PC-9 (cell line): Measurements from ENCODE around the gene ST8SIA6. TPM values are rescaled to one million over a fixed set of nuclear protein-coding genes. Genes with fewer than 3 reads are reported as not detected.

Experiments
- BruUV-seq: library from RNA; stranded (reverse); fragments of 400-500 nt; replicated peaks from 2 replicates; lab custom pipeline; 2021; lab: Mats Ljungman, UMichigan
- CTCF ChIA-PET: fragments of 300-600 bp; sonication (Branson Sonifier 250); formaldehyde crosslinking; loops from one replicate; lab custom pipeline; 2022; ENCODE audit warnings: antibody characterized with exemption; lab: Charles Lee
- POLR2A ChIA-PET: fragments of 300-600 bp; sonication (Branson Sonifier 250); formaldehyde crosslinking; loops from one replicate; lab custom pipeline; 2022; ENCODE audit warnings: antibody characterized with exemption; ENCODE audit not compliant: unreplicated experiment; lab: Charles Lee
- DNase-seq, 2 experiments: peaks; one replicate each; pipeline versions ENCODE4 v3.0.0 to v3.0.0-alpha.2; 2015 to 2022; ENCODE audit warnings: mixed read lengths in 1 of 2
- H2AFZ ChIP-seq: fragments of 200-600 bp; sonication (generic); 2 replicates; pipeline ENCODE4 v1.8.1; 2017; ENCODE audit warnings: antibody characterized with exemption
- H3F3A ChIP-seq: fragments of 200-600 bp; sonication (generic); 2 replicates; pipeline ENCODE4 v1.8.1; 2017; ENCODE audit warnings: antibody characterized with exemption, mild to moderate bottlenecking, low read depth; ENCODE audit not compliant: insufficient read depth
- H3K27ac ChIP-seq: fragments of 200-600 bp; sonication (generic); 2 replicates; pipeline ENCODE4 v1.6.1; 2016; ENCODE audit warnings: mixed run types
- H3K27me3 ChIP-seq: fragments of 200-600 bp; sonication (generic); 2 replicates; pipeline ENCODE4 v1.6.1; 2016; ENCODE audit warnings: low read depth, mixed run types; ENCODE audit not compliant: insufficient read depth
- H3K36me3 ChIP-seq: fragments of 200-600 bp; sonication (generic); 2 replicates; pipeline ENCODE4 v1.6.1; 2016; ENCODE audit warnings: low read depth, mixed run types
- H3K4me1 ChIP-seq: fragments of 200-600 bp; sonication (generic); replicated peaks from 2 replicates; pipeline ENCODE4 v1.6.1; 2016; ENCODE audit warnings: mixed run types; ENCODE audit not compliant: insufficient read depth
- H3K4me2 ChIP-seq: fragments of 200-600 bp; sonication (generic); 2 replicates; pipeline ENCODE4 v1.6.1; 2017; ENCODE audit warnings: mixed run types
- H3K4me3 ChIP-seq: fragments of 200-600 bp; sonication (generic); 2 replicates; pipeline ENCODE4 v1.6.1; 2016; ENCODE audit warnings: mixed run types
- H3K79me2 ChIP-seq: fragments of 200-600 bp; sonication (generic); 2 replicates; pipeline ENCODE4 v1.6.1; 2017; ENCODE audit warnings: low read depth, mixed run types
- H3K9me2 ChIP-seq: fragments of 200-600 bp; sonication (generic); 2 replicates; pipeline ENCODE4 v1.8.1; 2017; ENCODE audit warnings: mild to moderate bottlenecking; ENCODE audit not compliant: insufficient read depth
- H3K9me3 ChIP-seq: fragments of 200-600 bp; sonication (generic); 2 replicates; pipeline ENCODE4 v1.8.1; 2016; ENCODE audit warnings: low read depth; ENCODE audit not compliant: insufficient read depth
- H4K20me1 ChIP-seq: fragments of 200-600 bp; sonication (generic); 2 replicates; pipeline ENCODE4 v1.8.1; 2017; ENCODE audit not compliant: insufficient read depth
- CTCF ChIP-seq: fragments of 200-600 bp; sonication (generic); conservative IDR thresholded peaks from 2 replicates; pipeline ENCODE4 v1.6.1; 2017; ENCODE audit warnings: mixed run types, antibody characterized with exemption, mild to moderate bottlenecking, moderate library complexity
- EZH2 ChIP-seq: fragments of 200-600 bp; sonication (generic); IDR thresholded peaks from 2 replicates; pipeline ENCODE4 v1.8.0; 2017; ENCODE audit warnings: antibody characterized with exemption, low read depth
- intact Hi-C: fragments of 100-400 bp; cut with micrococcal nuclease; formaldehyde crosslinking; loops from one replicate; pipeline ENCODE4 v1.10.0; 2022; ENCODE audit not compliant: unreplicated experiment
- total RNA-seq: library from RNA; stranded (reverse); gene quantifications from 2 replicates; pipeline ENCODE4 v1.2.3, GENCODE V29; 2021

The ST8SIA6 gene
- total RNA-seq, 1 experiment from 2014 or later: 2.1 TPM

GRCh38 chr10:17435953-17436352 lies 18.4 kb downstream of the ST8SIA6 start:
- Histone ChIP-seq H3K36me3 (no peaks in the 10 kb centered on the region), H2AFZ (no peak overlapping the region), H4K20me1 (no peaks in the 10 kb centered on the region), H3K9me3 (no peaks in the 10 kb centered on the region), H3K9me2 (no peaks in the 10 kb centered on the region), H3K27me3 (no peaks in the 10 kb centered on the region), H3K4me1 (no peaks in the 10 kb centered on the region), H3F3A (no peaks in the 10 kb centered on the region), H3K79me2 (no peaks in the 10 kb centered on the region), H3K4me3 (no peak overlapping the region), H3K4me2 (no peak overlapping the region), H3K27ac (no peak overlapping the region)
- intact Hi-C loops: loop anchor here (10.0 kb wide), 1 partner anchor 799 kb away; no protein-coding TSS in a partner anchor
- DNase-seq: no peak
- ChIA-PET CTCF (no interaction called here), POLR2A (no interaction called here)
- TF ChIP-seq EZH2: no peak
- TF ChIP-seq CTCF: no peak
- no TSS peak for BruUV-seq

- H3K27me3 ChIP-seq: no peaks in the 10 kb centered on the region
- no peaks in the 10 kb centered on the region for H3K9me2 ChIP-seq
- H3K4me1 ChIP-seq: no peaks in the 10 kb centered on the region
- BruUV-seq: no TSS peak
- ChIA-PET POLR2A (interaction anchor here (0.5 kb wide), 1 partner anchor 56 kb away, joined by 5 read pairs; no protein-coding TSS in a partner anchor), CTCF (no interaction called here)
- H4K20me1 ChIP-seq: no peaks in the 10 kb centered on the region
- TF ChIP-seq EZH2 (no peak), CTCF (no peak)
- no peak overlapping the region for H3K4me2 ChIP-seq
- no peak overlapping the region for H3K4me3 ChIP-seq
- no peaks in the 10 kb centered on the region for H3K36me3 ChIP-seq
- no peak overlapping the region for H2AFZ ChIP-seq
- no peak for DNase-seq
- no peak overlapping the region for H3K27ac ChIP-seq
- H3F3A ChIP-seq: no peaks in the 10 kb centered on the region
- no peaks in the 10 kb centered on the region for H3K79me2 ChIP-seq
- intact Hi-C loops: loop anchor here (10.0 kb wide), 1 partner anchor 800 kb away; no protein-coding TSS in a partner anchor
- no peaks in the 10 kb centered on the region for H3K9me3 ChIP-seq
These were observed 19.2 kb downstream of the ST8SIA6 start for GRCh38 chr10:17435187-17435586.

GRCh38 chr10:17432723-17433122 lies 21.7 kb downstream of the ST8SIA6 start:
- no peaks in the 10 kb centered on the region for H3K9me2 ChIP-seq
- no peaks in the 10 kb centered on the region for H4K20me1 ChIP-seq
- H3K36me3 ChIP-seq: no peaks in the 10 kb centered on the region
- CTCF ChIA-PET: interaction anchor here (0.5 to 0.6 kb wide), 3 partner anchors 28 to 354 kb away, joined by 3 to 13 read pairs (median 7); no protein-coding TSS in a partner anchor
- no peaks in the 10 kb centered on the region for H3K79me2 ChIP-seq
- POLR2A ChIA-PET: no interaction called here
- no peak for DNase-seq
- no peak overlapping the region for H3K4me2 ChIP-seq
- no peak overlapping the region for H3K27ac ChIP-seq
- H3K4me3 ChIP-seq: no peak overlapping the region
- no peaks in the 10 kb centered on the region for H3K27me3 ChIP-seq
- TF ChIP-seq EZH2 (no peak), CTCF (no peak)
- H2AFZ ChIP-seq: no peak overlapping the region
- intact Hi-C loops: loop anchor here (5.0 to 10.0 kb wide), 2 partner anchors 85 to 802 kb away; no protein-coding TSS in a partner anchor
- no peaks in the 10 kb centered on the region for H3K9me3 ChIP-seq
- no TSS peak for BruUV-seq
- H3K4me1 ChIP-seq: no peaks in the 10 kb centered on the region
- no peaks in the 10 kb centered on the region for H3F3A ChIP-seq
